Lower leg skin (tissue), 3 donors: ENCODE data around the gene SOWAHA.

Experiments used
- POLR2A ChIP-seq, 2 donors: fragments of 450-650 bp; IDR thresholded peaks; one replicate each; pipeline ENCODE4 v1.6.1; 2016 to 2017; ENCODE audit warnings: antibody characterized with exemption in 2 of 2, mild to moderate bottlenecking in 1 of 2, moderate library complexity in 1 of 2
- TF ChIP-seq, protein P1 (sequence below), 3 donors: fragments of 450-650 bp; IDR thresholded peaks; one replicate each; pipeline ENCODE4 v1.5.1; 2016; ENCODE audit warnings: antibody characterized with exemption in 3 of 3, mild to moderate bottlenecking in 3 of 3, moderate library complexity in 2 of 3

- TF ChIP-seq, protein P1, sequence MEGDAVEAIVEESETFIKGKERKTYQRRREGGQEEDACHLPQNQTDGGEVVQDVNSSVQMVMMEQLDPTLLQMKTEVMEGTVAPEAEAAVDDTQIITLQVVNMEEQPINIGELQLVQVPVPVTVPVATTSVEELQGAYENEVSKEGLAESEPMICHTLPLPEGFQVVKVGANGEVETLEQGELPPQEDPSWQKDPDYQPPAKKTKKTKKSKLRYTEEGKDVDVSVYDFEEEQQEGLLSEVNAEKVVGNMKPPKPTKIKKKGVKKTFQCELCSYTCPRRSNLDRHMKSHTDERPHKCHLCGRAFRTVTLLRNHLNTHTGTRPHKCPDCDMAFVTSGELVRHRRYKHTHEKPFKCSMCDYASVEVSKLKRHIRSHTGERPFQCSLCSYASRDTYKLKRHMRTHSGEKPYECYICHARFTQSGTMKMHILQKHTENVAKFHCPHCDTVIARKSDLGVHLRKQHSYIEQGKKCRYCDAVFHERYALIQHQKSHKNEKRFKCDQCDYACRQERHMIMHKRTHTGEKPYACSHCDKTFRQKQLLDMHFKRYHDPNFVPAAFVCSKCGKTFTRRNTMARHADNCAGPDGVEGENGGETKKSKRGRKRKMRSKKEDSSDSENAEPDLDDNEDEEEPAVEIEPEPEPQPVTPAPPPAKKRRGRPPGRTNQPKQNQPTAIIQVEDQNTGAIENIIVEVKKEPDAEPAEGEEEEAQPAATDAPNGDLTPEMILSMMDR (IDR thresholded peaks at IDR 0.05), result no peak
- TF ChIP-seq POLR2A (IDR thresholded peaks at IDR 0.05), result no peak
Measured at GRCh38 chr5:132822650-132823480, 9.8 kb downstream of the SOWAHA start.
